Activated naive CD4-positive, alpha-beta T cell treated with anti-CD3 and anti-CD28 coated beads, Interleukin-2, amount 50 U/mL, for 24 hours (primary cell): ENCODE data around the gene FIBCD1.

ENCODE experiments used
- H3K27ac Mint-ChIP-seq: one replicate; pipeline ENCODE4 v1.8.0; 2021; ENCODE audit warnings: mild to moderate bottlenecking, mixed read lengths
- H3K27me3 Mint-ChIP-seq: one replicate; pipeline ENCODE4 v1.8.0; 2021; ENCODE audit warnings: mixed read lengths
- H3K36me3 Mint-ChIP-seq: one replicate; pipeline ENCODE4 v1.8.0; 2021; ENCODE audit warnings: mixed read lengths
- H3K4me1 Mint-ChIP-seq: one replicate; pipeline ENCODE4 v1.8.0; 2021; ENCODE audit warnings: mixed read lengths
- H3K4me3 Mint-ChIP-seq: one replicate; pipeline ENCODE4 v1.8.0; 2021; ENCODE audit warnings: mild to moderate bottlenecking, mixed read lengths
- H3K9me3 Mint-ChIP-seq: one replicate; pipeline ENCODE4 v1.8.0; 2021; ENCODE audit warnings: mixed read lengths

The FIBCD1 gene, protein sequence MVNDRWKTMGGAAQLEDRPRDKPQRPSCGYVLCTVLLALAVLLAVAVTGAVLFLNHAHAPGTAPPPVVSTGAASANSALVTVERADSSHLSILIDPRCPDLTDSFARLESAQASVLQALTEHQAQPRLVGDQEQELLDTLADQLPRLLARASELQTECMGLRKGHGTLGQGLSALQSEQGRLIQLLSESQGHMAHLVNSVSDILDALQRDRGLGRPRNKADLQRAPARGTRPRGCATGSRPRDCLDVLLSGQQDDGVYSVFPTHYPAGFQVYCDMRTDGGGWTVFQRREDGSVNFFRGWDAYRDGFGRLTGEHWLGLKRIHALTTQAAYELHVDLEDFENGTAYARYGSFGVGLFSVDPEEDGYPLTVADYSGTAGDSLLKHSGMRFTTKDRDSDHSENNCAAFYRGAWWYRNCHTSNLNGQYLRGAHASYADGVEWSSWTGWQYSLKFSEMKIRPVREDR

DNA sequence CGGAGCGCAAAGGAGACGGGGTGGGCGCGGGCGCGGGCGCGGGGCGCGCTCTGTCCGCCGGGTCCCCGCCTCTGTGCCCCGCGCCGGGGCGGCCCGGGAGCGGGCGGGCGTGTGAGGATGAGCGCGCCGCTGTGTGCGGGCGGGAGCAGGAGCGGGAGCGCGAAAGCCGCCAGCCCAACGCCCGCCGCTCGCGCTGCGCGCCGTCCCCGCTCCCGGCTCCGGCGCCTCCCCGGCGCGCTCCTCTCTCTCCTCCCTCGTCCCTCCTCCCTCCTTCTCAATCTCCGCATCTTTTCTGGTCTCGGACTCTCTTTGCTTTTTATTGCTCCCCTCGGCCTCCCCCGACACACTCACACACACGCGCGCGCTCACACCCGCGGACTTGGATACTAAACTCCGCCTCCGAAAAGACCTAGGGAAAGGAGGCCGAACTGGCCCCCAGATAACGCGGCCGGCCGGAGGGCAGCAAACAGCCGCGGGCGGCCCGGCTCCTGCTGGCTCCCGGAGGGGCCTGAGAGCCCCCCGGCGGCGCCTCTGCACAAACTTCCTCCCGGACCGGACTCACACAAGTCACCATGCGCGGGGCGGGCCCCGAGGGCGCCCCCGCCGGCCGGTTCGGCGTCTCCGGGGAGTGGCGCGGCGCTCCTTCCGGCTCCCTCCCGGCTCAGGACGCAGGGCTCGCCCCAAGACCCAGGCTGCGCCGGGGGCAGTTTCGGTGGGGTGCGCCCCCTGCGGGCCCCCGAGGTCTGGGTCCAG lies at the start of gene FIBCD1:
TSS of gene FIBCD1 (minus strand) at position 596 of the 753 bp plus-strand sequence. CDS start 640 bp downstream, outside the sequence.
- Mint-ChIP-seq H3K36me3 (no peaks in the 10 kb centered on the region), H3K4me1 (peaks cover 12% of the 10 kb centered on the region), H3K27me3 (peaks cover 43% of the 10 kb centered on the region), H3K27ac (no peak within 1 kb of the TSS), H3K4me3 (peak within 1 kb of the TSS; percentile 11), H3K9me3 (no peaks in the 10 kb centered on the region)

DNA sequence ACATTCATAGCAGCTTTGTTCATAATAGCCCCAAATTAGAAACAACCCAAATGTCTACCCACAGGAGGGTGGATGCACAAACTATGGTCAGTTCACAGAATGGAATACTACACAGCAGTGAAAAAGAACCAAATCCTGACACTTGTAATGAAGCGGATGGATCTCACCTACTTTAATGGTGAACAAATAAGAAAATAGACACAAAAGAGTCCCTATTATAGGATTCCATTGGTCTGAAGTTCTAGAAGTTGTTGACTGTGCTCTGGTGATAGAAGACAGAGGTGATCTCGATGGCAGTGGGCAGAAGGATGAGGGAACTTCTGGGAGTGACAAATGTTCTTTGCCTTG lies 49.3 kb upstream of the FIBCD1 start:
- H3K27me3 Mint-ChIP-seq: no peaks in the 10 kb centered on the region
- no peak overlapping the region for H3K4me3 Mint-ChIP-seq
- no peak overlapping the region for H3K27ac Mint-ChIP-seq
- H3K4me1 Mint-ChIP-seq: no peaks in the 10 kb centered on the region
- no peaks in the 10 kb centered on the region for H3K9me3 Mint-ChIP-seq
- no peaks in the 10 kb centered on the region for H3K36me3 Mint-ChIP-seq

GRCh38 chr9:130987738-130988399 lies 48.8 kb upstream of the FIBCD1 start:
- no peak overlapping the region for H3K4me3 Mint-ChIP-seq
- no peaks in the 10 kb centered on the region for H3K27me3 Mint-ChIP-seq
- H3K27ac Mint-ChIP-seq: no peak overlapping the region
- no peaks in the 10 kb centered on the region for H3K4me1 Mint-ChIP-seq
- H3K36me3 Mint-ChIP-seq: no peaks in the 10 kb centered on the region
- no peaks in the 10 kb centered on the region for H3K9me3 Mint-ChIP-seq

- no peaks in the 10 kb centered on the region for H3K36me3 Mint-ChIP-seq
- H3K4me3 Mint-ChIP-seq: no peak overlapping the region
- no peaks in the 10 kb centered on the region for H3K27me3 Mint-ChIP-seq
- H3K9me3 Mint-ChIP-seq: no peaks in the 10 kb centered on the region
- no peaks in the 10 kb centered on the region for H3K4me1 Mint-ChIP-seq
- no peak overlapping the region for H3K27ac Mint-ChIP-seq
Observed at GRCh38 chr9:130987054-130987453, 48.0 kb upstream of the FIBCD1 start.

GRCh38 chr9:130986356-130986965 lies 47.4 kb upstream of the FIBCD1 start:
- H3K27ac Mint-ChIP-seq: no peak overlapping the region
- H3K4me1 Mint-ChIP-seq: no peaks in the 10 kb centered on the region
- H3K9me3 Mint-ChIP-seq: no peaks in the 10 kb centered on the region
- H3K4me3 Mint-ChIP-seq: no peak overlapping the region
- H3K27me3 Mint-ChIP-seq: no peaks in the 10 kb centered on the region
- H3K36me3 Mint-ChIP-seq: no peaks in the 10 kb centered on the region

- H3K27me3 Mint-ChIP-seq: no peaks in the 10 kb centered on the region
- H3K27ac Mint-ChIP-seq: no peak overlapping the region
- H3K36me3 Mint-ChIP-seq: no peaks in the 10 kb centered on the region
- no peaks in the 10 kb centered on the region for H3K9me3 Mint-ChIP-seq
- no peak overlapping the region for H3K4me3 Mint-ChIP-seq
- no peaks in the 10 kb centered on the region for H3K4me1 Mint-ChIP-seq
Observed at GRCh38 chr9:130985606-130986162, 46.6 kb upstream of the FIBCD1 start.

- Mint-ChIP-seq H3K36me3 (no peaks in the 10 kb centered on the region), H3K27me3 (no peaks in the 10 kb centered on the region), H3K4me3 (no peak overlapping the region), H3K9me3 (no peaks in the 10 kb centered on the region), H3K27ac (no peak overlapping the region), H3K4me1 (no peaks in the 10 kb centered on the region)
Observed at GRCh38 chr9:130985029-130985428, 46.0 kb upstream of the FIBCD1 start.

DNA sequence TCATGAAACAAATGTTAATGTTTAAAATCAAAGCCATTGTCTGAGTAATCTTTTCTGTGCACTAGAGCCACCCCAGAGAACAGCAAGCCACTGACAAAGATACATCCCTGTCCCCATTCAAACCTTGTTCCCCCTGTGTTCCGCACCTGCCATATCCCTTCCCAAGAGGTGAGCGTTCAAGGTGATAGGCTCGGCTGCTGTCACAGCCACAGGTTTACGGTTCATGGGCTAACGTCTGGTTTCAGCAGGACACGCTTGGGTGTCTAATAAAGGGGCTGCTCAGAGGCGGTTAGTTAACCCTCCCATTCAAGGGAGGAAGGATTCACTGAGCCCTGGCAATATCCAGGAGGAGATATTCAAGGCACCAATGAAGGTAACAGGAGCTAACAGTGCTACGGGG lies 45.5 kb upstream of the FIBCD1 start:
- no peaks in the 10 kb centered on the region for H3K27me3 Mint-ChIP-seq
- no peak overlapping the region for H3K27ac Mint-ChIP-seq
- no peaks in the 10 kb centered on the region for H3K4me1 Mint-ChIP-seq
- H3K9me3 Mint-ChIP-seq: no peaks in the 10 kb centered on the region
- H3K4me3 Mint-ChIP-seq: no peak overlapping the region
- H3K36me3 Mint-ChIP-seq: no peaks in the 10 kb centered on the region

DNA sequence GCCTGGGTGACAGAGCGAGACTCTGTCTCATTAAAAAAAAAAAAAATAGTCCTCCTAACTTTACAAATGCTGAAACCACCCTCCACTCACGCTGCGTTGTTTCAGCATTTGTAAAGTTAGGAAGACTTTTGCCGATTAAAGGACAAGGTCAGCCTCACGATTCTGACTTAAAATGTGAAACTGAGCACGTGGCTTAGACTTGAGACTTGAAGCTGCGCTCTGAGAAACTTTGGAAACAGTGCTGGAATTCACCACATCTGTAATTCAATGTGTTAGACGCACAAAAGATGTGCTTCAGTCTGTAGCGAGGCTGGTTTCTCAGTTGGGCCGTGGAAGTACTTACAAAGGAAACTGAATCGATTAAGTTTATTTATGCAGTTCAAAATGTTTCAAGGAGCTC lies 44.9 kb upstream of the FIBCD1 start:
- H3K36me3 Mint-ChIP-seq: no peaks in the 10 kb centered on the region
- no peaks in the 10 kb centered on the region for H3K27me3 Mint-ChIP-seq
- H3K4me1 Mint-ChIP-seq: no peaks in the 10 kb centered on the region
- H3K9me3 Mint-ChIP-seq: no peaks in the 10 kb centered on the region
- no peak overlapping the region for H3K27ac Mint-ChIP-seq
- no peak overlapping the region for H3K4me3 Mint-ChIP-seq

DNA sequence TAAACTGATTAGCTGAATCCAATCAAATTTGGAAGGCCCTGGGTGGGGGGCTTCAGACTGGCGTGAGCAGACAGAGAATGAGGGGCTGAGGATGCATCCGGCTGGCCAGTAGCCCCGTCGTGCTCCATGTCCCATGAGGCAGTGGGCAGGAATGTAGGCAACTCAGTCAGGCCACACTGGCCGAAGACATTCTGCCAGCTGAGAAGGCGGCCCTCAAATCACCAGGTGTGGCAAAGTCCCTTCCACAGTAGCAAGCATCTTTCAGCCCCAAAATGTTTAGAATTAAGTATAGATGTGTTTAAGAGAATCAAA lies 44.3 kb upstream of the FIBCD1 start:
- Mint-ChIP-seq H3K27ac (no peak overlapping the region), H3K27me3 (no peaks in the 10 kb centered on the region), H3K36me3 (no peaks in the 10 kb centered on the region), H3K4me1 (no peaks in the 10 kb centered on the region), H3K9me3 (no peaks in the 10 kb centered on the region), H3K4me3 (no peak overlapping the region)

GRCh38 chr9:130982636-130983358 lies 43.8 kb upstream of the FIBCD1 start:
- no peaks in the 10 kb centered on the region for H3K9me3 Mint-ChIP-seq
- H3K4me3 Mint-ChIP-seq: no peak overlapping the region
- no peaks in the 10 kb centered on the region for H3K4me1 Mint-ChIP-seq
- no peaks in the 10 kb centered on the region for H3K27me3 Mint-ChIP-seq
- H3K27ac Mint-ChIP-seq: no peak overlapping the region
- no peaks in the 10 kb centered on the region for H3K36me3 Mint-ChIP-seq

DNA sequence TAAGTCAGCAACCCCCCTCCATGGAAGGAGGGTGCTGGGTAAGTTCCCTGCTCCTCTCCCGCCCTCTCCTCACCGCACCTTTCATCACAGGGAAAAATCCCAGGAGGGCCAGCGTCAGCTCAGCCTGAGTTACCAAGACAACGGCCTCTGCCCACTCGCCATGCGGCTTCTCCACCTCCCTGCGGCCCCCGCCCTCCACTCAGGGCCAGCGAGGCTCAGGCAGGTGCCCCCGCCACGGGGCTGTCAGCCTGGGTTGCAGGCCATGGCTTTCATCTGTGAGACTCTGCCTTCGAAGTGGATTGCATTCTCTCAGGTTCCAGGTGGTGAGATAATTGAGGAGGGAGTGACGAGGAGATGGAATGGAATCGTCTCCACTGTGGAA lies 42.7 kb upstream of the FIBCD1 start:
- no peaks in the 10 kb centered on the region for H3K27me3 Mint-ChIP-seq
- H3K4me3 Mint-ChIP-seq: no peak overlapping the region
- no peaks in the 10 kb centered on the region for H3K9me3 Mint-ChIP-seq
- H3K36me3 Mint-ChIP-seq: no peaks in the 10 kb centered on the region
- H3K4me1 Mint-ChIP-seq: no peaks in the 10 kb centered on the region
- H3K27ac Mint-ChIP-seq: no peak overlapping the region

DNA sequence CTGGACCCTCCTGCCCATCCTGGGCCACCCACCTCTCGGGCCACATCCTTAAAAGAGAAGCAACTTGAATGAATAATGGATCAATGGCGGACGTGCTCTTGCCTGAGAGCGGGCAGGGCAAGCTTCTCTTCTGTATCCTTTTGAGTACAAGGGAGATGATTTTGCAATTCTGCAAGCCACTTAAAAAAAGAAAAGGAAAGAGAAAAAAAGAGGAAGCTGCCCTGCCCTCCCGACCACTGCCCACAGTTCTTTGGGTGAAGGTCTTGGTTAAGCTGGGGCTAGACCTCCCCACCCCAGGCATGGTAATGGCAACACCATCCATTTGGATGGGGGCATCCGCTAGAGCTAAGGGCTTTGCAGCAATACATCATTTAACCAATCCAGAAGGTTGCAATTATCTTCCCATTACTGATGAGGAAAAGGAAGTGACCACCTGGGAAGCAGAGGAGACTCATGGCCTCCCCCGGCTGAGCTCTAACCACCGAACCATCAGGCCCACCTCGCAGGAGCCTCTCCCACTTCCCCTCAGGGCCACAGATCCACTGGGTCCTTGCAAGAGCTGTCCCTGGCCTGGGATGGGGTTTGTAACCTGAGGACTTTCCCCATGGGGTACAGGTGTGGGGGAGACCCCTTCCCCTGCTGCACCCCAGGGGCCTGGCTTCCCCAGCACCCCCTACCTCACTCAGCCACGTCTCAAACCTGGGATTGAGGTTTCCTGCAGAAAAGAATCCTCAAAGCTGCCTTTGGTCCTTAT lies 42.1 kb upstream of the FIBCD1 start:
- Mint-ChIP-seq H3K36me3 (no peaks in the 10 kb centered on the region), H3K9me3 (no peaks in the 10 kb centered on the region), H3K27me3 (no peaks in the 10 kb centered on the region), H3K4me3 (no peak overlapping the region), H3K27ac (no peak overlapping the region), H3K4me1 (no peaks in the 10 kb centered on the region)

DNA sequence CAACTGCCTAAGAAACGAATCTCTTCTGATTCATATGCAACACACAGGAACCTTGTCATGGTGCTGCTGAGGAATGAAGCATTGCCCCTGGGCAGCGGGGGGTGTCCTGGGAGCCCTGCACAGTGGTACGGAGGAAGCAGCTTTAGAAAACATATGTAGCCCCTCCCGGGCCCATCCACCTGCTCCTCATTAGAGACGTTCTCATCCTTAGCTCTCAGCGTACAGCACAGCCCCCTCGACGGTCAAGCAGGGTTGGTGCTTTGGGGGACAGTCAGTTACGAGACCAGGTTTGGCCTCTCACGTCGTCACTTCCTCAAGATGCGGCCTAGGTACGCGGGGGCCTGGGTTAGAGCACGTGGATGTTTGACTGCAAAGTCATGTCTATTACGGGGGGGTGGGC lies 41.5 kb upstream of the FIBCD1 start:
- no peak overlapping the region for H3K4me3 Mint-ChIP-seq
- H3K27ac Mint-ChIP-seq: no peak overlapping the region
- H3K4me1 Mint-ChIP-seq: no peaks in the 10 kb centered on the region
- H3K36me3 Mint-ChIP-seq: no peaks in the 10 kb centered on the region
- no peaks in the 10 kb centered on the region for H3K27me3 Mint-ChIP-seq
- H3K9me3 Mint-ChIP-seq: no peaks in the 10 kb centered on the region
